Smooth muscle cell (in vitro differentiated cells): ENCODE measurements around the gene C16orf78. TPM values are rescaled to one million over a fixed set of nuclear protein-coding genes. Genes with fewer than 3 reads are reported as not detected.

Source experiments
- DNase-seq: peaks from one replicate; lab custom pipeline; 2025; ENCODE audit not compliant: unreplicated experiment; lab: John Stamatoyannopoulos, UW
- H2AFZ ChIP-seq: fragments of 200-600 bp; sonication (generic); 2 replicates; pipeline ENCODE4 v1.6.0; 2016; ENCODE audit warnings: antibody characterized with exemption, low read depth, mild to moderate bottlenecking
- H3F3A ChIP-seq: fragments of 200-600 bp; sonication (generic); 2 replicates; pipeline ENCODE4 v1.6.0; 2017; ENCODE audit warnings: antibody characterized with exemption, low read depth
- H3K27ac ChIP-seq: fragments of 200-600 bp; sonication (generic); 2 replicates; pipeline ENCODE4 v1.5.1; 2016; ENCODE audit warnings: low read depth, mild to moderate bottlenecking
- H3K27me3 ChIP-seq: fragments of 200-600 bp; sonication (generic); 2 replicates; pipeline ENCODE4 v1.6.1; 2016; ENCODE audit warnings: low read depth, mild to moderate bottlenecking
- H3K36me3 ChIP-seq: fragments of 200-600 bp; sonication (generic); 2 replicates; pipeline ENCODE4 v1.5.1; 2016; ENCODE audit warnings: low read depth
- H3K4me1 ChIP-seq: fragments of 200-600 bp; sonication (generic); 2 replicates; pipeline ENCODE4 v1.5.1; 2016; ENCODE audit warnings: low read depth
- H3K4me2 ChIP-seq: fragments of 200-600 bp; sonication (generic); 2 replicates; pipeline ENCODE4 v1.6.0; 2016; ENCODE audit warnings: mild to moderate bottlenecking
- H3K4me3 ChIP-seq: fragments of 200-600 bp; sonication (generic); 2 replicates; pipeline ENCODE4 v1.5.1; 2016; ENCODE audit warnings: mild to moderate bottlenecking
- H3K79me2 ChIP-seq: fragments of 200-600 bp; sonication (generic); 2 replicates; pipeline ENCODE4 v1.6.0; 2016; ENCODE audit warnings: low read depth, mild to moderate bottlenecking
- H3K9ac ChIP-seq: fragments of 200-600 bp; sonication (generic); 2 replicates; pipeline ENCODE4 v1.6.0; 2016; ENCODE audit warnings: low read depth
- H3K9me3 ChIP-seq: fragments of 200-600 bp; sonication (generic); replicated peaks from 2 replicates; pipeline ENCODE4 v1.5.1; 2016; ENCODE audit warnings: low read depth
- H4K20me1 ChIP-seq: fragments of 200-600 bp; sonication (generic); 2 replicates; pipeline ENCODE4 v1.6.0; 2016; ENCODE audit warnings: low read depth
- WGBS: methylation state at CpG from one replicate; pipeline ENCODE4 v1.1.7; 2016; ENCODE audit warnings: low lambda C conversion rate; 5-methylcytosine and 5-hydroxymethylcytosine counted together
- polyA plus RNA-seq: library from polyadenylated mRNA; unstranded; fragments of >200 nt; fragmentation: Nextera tagmentation; extraction: Ambion mirVana; gene quantifications from 2 replicates; pipeline ENCODE4 v1.2.1, GENCODE V29; 2016
- total RNA-seq: library from RNA; depleted of rRNA; stranded (reverse); fragments of >200 nt; gene quantifications from 2 replicates; pipeline ENCODE4 v1.2.3, GENCODE V29; 2014
- TF ChIP-seq, protein P1 (sequence below): fragments of 200-600 bp; sonication (generic); IDR thresholded peaks from 2 replicates; pipeline ENCODE4 v1.5.1; 2017; ENCODE audit warnings: borderline replicate concordance, mild to moderate bottlenecking, antibody characterized with exemption; ENCODE audit not compliant: insufficient read depth, poor library complexity, severe bottlenecking

C16orf78 gene
- total and polyA plus RNA-seq, 2 experiments from 2014 or later: not detected

DNA sequence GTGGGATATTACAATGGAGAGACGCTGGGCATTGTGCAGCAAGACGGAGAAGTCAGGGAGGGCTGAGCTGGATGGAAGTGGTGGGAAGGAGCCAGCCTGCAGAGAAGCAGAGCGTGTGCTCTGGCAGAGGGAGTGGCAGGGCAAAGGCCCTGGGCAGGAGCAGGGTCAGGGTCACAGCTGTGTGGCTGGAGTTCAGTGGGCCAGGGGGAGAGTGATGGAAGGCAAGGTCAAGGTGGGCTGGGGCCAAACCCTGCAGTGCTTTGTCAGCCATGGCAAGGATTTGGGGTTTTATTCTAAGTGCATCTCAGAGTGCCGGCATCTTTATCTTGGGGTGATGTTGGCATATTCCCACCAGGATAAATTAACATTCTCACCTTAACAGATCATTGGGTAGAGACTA, 31.9 kb upstream of the C16orf78 start:
- Histone ChIP-seq H3K27ac (no peak overlapping the region), H3K36me3 (no peaks in the 10 kb centered on the region), H3K4me2 (no peak overlapping the region), H2AFZ (no peak overlapping the region), H4K20me1 (no peaks in the 10 kb centered on the region), H3K27me3 (peaks cover 3% of the 10 kb centered on the region), H3K4me3 (no peak overlapping the region), H3K9ac (no peak overlapping the region), H3K79me2 (no peaks in the 10 kb centered on the region), H3F3A (no peaks in the 10 kb centered on the region), H3K9me3 (no peaks in the 10 kb centered on the region), H3K4me1 (no peaks in the 10 kb centered on the region)
- no peak for DNase-seq
- TF ChIP-seq, protein P1, sequence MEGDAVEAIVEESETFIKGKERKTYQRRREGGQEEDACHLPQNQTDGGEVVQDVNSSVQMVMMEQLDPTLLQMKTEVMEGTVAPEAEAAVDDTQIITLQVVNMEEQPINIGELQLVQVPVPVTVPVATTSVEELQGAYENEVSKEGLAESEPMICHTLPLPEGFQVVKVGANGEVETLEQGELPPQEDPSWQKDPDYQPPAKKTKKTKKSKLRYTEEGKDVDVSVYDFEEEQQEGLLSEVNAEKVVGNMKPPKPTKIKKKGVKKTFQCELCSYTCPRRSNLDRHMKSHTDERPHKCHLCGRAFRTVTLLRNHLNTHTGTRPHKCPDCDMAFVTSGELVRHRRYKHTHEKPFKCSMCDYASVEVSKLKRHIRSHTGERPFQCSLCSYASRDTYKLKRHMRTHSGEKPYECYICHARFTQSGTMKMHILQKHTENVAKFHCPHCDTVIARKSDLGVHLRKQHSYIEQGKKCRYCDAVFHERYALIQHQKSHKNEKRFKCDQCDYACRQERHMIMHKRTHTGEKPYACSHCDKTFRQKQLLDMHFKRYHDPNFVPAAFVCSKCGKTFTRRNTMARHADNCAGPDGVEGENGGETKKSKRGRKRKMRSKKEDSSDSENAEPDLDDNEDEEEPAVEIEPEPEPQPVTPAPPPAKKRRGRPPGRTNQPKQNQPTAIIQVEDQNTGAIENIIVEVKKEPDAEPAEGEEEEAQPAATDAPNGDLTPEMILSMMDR: no peak
- WGBS: 89% methylated on average over 4 of the region's 4 CpGs

DNA sequence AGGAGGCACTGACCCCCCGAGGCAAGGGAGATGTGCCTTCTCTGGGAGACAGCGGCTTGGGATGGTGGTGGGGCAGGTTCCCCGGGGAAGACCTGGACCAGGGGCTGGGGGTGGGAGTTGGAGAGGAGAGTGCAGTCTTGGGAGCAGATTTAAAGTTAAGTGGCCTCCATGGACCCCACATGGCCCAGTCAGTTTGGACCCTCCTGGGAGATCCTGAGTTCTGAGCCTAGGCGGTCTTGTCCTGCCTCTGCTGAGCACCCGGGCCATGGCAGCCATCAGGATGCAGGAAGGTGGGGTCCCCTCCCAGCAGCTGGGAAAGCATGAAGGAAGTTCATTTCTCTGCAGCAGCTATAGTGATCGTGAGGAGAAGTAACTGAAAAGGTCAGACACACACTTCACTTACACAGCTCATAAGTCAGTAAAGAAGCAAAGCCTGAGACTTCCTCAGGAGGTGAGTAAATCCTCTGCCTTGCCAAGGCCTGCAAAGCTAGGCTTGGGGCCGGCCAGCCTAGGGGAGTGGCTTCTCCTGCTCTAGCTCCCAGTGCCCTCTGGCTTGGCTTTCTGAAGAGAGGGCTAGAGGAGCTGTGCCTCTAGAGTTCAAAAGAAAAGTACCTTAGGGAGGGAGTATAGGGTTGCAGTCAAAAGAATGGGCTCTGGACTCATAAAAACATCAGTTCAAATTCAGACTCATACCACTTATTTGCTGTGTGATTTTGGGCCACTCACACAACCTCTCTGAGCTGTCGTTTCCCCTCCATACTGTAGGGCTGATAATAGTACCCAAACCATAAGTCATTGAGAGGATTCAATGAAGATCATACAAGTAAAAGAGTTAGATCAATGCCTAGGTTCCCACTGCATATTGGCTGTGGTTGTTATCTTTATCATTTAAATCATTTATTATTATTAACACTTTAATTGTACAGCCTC, 31.0 kb upstream of the C16orf78 start:
- Histone ChIP-seq H3K4me3 (no peak overlapping the region), H3K9ac (no peak overlapping the region), H3F3A (no peaks in the 10 kb centered on the region), H2AFZ (no peak overlapping the region), H3K4me2 (no peak overlapping the region), H4K20me1 (no peaks in the 10 kb centered on the region), H3K79me2 (no peaks in the 10 kb centered on the region), H3K27ac (no peak overlapping the region), H3K36me3 (no peaks in the 10 kb centered on the region), H3K4me1 (no peaks in the 10 kb centered on the region), H3K27me3 (peaks cover 3% of the 10 kb centered on the region), H3K9me3 (no peaks in the 10 kb centered on the region)
- TF ChIP-seq, protein P1: no peak
- no peak for DNase-seq
- WGBS: 75% methylated on average over 7 of the region's 8 CpGs

DNA sequence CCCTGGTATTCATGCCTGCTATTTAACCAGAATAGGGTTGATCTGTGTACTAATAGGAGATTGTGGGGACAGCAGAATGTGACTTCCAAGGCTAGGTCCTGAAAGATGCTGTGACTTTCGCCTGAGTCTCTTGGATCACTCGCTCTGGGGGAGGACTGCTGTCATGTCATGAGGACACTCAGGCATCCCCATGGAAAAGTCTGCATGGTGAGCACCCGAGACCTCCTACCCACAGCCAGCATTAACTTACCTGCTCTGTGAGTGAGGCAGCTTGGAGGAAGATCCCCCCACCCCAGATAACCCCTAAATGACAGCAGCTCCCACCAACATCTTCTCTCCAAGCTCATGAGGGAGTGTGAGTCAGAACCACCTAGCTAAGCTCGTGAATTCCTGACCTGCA, 30.3 kb upstream of the C16orf78 start:
- Histone ChIP-seq H3K36me3 (no peaks in the 10 kb centered on the region), H3K4me3 (no peak overlapping the region), H3F3A (no peaks in the 10 kb centered on the region), H3K27ac (no peak overlapping the region), H4K20me1 (no peaks in the 10 kb centered on the region), H3K4me1 (no peaks in the 10 kb centered on the region), H3K4me2 (no peak overlapping the region), H3K79me2 (no peaks in the 10 kb centered on the region), H3K27me3 (peaks cover 3% of the 10 kb centered on the region), H3K9ac (no peak overlapping the region), H3K9me3 (no peaks in the 10 kb centered on the region), H2AFZ (no peak overlapping the region)
- TF ChIP-seq, protein P1: no peak
- 78% methylated on average over 4 of the region's 4 CpGs for WGBS
- no peak for DNase-seq
